NCI-H2171 (cell line): ENCODE data around the gene C11orf42.

Experiments
- DNase-seq: peaks from one replicate; lab custom pipeline; 2025; lab: John Stamatoyannopoulos, UW

The C11orf42 gene, protein sequence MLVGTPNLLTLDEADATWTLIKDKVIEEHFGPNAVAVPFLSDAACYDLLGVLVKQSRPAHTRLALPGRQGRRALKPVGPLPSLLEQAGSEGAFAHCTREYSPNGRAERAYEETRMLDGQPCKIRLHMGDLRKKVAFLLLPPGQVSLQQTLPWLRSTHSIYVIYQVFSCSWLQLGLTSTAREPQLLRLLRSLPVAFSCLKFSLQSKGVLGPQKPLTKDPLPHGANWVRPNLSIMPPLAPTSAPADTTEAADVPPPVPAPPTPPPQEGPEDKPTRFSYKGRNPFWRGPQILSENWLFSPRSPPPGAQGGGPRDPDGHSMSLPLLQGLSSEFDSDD

DNA sequence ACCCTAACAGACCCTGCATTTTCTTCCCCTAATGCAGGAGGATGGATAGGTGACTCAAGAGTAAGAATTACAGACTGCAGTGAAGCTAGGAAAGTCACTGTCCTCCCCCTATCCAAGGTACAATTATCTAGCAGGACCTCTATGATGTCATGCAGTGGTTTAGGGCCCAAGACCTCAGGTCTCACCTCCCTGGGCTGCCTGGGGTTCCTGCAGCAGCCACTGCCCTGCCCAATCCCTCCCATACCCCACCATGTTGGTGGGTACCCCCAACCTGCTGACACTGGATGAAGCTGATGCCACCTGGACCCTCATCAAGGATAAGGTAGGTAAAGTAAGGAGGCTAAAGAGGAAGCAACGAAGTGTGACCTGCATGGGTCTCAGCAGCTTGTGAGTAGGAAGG, at the start of gene C11orf42:
TSS of gene C11orf42 (plus strand) at position 192 of the 400 bp plus-strand sequence. CDS start at position 251, 59 bp downstream.
- DNase-seq: no peak

DNA sequence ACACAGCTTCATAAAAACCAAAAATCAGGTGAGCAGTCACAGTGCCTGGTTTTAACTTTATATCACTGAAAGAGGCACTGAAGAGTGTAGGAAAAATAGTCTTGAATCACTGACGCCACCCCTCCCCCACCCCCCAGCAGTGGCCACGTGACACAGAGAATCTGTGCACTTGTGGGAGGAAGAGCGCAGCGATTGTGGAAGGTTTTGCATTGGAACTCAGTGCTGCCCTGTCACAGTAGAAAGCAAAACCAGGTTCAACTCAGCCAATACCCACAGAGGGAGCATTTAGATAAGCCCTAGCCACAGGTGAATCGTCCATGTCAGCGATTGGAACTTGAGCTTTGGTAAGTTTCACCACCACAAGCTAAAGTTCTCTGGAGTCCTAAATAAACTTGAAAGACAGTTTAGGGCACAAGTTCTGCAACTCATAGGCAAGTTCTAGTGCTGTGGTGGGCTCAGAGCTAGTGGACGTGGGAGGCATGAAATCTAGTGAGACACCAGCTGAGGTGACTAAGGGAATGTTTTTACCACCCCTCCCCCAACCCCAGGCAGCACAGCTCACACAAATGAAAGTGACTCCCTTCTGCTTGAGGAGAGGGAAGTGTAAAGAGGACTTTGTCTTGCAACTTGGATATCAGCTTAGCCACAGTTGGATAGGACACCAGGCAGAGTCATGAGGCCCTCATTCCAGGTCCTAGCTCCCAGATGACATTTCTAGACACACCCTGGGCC, 48.6 kb upstream of the C11orf42 start:
- no peak for DNase-seq

DNA sequence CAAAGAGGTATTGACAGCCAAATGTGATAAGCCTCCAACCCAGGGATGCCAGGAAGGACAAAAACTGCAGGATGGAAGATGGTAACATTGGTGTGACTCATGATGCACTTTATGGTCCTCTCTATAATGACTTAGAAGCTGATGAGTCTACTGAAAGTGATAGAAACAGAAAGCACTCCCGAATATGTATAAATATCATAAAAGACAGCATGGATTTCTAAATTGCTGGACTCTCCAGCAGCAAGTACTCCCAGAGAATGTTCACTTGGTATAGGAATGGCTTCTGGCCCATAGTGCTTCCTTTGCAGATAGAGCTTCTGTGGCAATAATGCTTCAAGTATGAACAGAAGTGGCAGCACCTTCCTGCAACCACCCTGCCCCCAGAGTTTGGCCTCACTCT, 35.1 kb upstream of the C11orf42 start, which contains the start of gene OR52B2:
TSS of gene OR52B2 (minus strand) at position 101 of the 400 bp plus-strand sequence. CDS start at position 101, 0 bp downstream.
- DNase-seq: no peak

DNA sequence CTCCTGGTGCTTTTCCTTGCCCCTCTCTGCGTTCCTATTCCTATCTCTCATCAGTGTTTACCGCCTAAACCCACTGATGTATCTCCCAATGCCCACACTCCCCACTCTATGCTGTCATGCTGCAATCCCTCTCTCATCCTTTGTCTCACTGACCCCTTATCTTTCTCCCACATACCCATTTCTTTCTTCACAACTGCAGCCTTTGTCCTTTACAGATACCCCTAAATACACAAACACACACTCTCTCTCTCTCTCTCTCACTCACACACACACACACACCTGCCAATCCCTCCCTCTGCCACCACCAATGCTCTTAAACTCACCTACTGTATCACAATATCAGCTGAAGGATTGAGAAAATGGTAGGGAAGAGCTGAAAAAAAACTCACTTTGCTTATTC, 29.9 kb upstream of the C11orf42 start:
- no peak for DNase-seq

DNA sequence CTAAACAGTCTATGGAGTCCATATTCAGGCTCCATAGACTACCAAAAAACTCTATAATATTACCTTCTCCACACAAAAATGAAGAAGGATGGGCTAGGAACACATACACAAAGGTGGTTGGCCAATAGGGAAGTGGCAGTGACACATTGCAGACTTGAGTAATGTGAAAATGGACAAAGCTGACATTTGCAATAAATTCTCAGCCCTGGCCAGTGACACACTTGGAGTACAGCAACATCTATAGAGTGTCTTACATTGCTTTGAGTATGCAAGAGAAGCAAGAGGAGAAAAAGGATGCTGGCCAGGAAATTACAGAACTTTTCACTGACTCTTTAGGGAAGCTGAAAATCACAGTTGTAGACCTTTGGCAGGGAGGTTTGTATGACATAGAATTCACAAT, 13.6 kb upstream of the C11orf42 start:
- no peak for DNase-seq

DNA sequence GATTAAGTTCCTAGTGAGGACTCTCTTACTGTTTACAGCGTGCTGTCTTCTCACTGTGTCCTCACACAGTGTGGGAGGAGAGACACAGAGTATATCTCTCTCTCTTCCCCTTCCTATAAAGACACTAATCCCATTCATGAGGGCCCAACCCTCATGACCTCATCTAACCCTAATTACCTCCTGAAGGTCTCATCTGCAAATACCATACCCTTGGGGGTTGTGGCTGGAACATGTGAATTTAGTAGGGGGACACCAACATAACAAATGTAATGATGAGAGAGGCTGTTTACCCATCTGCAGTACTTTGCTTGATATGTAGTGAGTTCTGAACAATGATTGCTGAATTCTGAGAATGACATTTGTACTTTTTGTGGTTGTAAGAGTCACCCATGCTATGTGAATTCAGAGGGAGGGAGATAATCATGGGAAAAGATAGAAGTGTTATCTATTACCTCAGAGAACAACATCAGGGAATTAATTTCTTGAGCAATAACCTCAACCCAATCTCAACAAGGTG, 11.2 kb upstream of the C11orf42 start:
- no peak for DNase-seq

DNA sequence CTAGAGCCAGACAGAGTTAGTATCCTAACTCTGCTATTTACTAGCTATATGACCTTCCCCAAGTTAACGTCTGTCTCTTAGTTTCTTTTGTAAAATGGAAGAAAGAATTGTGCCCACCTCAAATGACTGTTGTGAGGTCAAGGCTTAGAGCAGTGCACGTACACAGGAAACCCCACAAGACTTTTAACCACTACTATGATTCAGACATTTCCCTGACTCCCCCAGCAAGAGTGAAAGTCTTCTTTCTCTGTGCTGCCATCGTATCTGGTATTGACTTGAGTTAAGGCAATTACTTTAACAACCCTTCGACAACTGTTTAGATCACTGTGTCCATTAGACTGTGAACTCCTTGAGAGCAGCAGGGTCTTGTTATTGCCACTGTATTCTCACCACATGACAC, 9.0 kb upstream of the C11orf42 start:
- DNase-seq: no peak

DNA sequence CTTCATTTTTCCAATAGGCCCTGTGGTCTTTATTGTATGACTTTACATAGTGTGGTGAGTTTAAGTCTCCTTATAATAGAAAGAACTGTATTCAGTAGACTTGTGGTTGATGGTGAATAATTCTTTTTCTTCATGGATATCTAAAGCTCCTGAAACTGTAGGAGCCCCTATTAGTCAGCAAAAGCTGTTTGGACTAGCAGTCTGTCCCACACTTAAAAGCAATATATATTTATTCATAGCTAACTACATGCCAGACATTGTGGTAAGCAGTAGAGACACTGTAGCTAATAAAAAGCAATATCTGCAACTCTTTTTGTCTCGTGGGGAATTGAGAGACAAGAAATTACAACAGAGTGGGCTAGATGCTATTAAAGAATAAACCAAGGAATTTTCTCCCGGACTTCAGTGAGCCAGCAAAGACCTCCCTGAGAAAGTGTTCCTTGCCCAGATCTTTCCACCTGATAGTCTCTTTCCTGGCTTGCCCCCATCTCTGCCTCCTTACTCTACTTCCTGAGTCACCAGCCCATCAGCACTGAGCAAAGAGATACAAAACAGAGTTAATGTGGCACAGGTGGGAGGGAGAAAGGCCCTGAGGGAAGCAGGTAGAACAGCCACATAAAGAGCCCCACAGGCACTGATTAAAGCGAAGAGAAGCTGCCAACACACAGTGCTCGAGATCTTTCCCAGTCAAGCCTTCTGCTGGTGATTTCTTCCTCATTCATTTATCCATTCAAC, 7.7 kb upstream of the C11orf42 start:
- no peak for DNase-seq

DNA sequence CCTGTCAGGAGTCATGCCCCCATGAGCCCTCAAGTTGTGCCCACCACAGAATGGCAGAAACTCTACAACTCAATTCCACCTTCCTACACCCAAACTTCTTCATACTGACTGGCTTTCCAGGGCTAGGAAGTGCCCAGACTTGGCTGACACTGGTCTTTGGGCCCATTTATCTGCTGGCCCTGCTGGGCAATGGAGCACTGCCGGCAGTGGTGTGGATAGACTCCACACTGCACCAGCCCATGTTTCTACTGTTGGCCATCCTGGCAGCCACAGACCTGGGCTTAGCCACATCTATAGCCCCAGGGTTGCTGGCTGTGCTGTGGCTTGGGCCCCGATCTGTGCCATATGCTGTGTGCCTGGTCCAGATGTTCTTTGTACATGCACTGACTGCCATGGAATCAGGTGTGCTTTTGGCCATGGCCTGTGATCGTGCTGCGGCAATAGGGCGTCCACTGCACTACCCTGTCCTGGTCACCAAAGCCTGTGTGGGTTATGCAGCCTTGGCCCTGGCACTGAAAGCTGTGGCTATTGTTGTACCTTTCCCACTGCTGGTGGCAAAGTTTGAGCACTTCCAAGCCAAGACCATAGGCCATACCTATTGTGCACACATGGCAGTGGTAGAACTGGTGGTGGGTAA, 6.1 kb upstream of the C11orf42 start, which contains the start of gene OR52W1:
TSS of gene OR52W1 (plus strand) at position 51 of the 637 bp plus-strand sequence. CDS start at position 51, 0 bp downstream.
- DNase-seq: no peak

DNA sequence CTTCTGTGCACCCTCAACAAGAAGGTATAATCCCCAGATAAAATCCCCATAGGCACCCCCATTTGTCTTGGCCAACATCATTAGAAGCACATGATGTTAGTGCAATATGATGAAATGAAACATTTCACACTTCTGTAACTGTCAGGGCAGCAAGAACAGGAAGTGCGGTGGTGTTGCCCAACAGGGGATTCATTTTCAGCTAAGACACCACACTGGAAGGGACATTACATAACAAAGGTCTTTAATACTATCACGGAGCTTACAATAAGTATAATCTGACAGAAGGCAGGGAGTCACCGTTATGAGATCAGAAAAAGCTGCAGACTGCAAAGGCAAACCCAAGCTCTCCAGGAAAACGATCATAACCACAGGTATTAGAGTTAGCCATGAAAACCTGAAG, 4.4 kb upstream of the C11orf42 start:
- DNase-seq: no peak

DNA sequence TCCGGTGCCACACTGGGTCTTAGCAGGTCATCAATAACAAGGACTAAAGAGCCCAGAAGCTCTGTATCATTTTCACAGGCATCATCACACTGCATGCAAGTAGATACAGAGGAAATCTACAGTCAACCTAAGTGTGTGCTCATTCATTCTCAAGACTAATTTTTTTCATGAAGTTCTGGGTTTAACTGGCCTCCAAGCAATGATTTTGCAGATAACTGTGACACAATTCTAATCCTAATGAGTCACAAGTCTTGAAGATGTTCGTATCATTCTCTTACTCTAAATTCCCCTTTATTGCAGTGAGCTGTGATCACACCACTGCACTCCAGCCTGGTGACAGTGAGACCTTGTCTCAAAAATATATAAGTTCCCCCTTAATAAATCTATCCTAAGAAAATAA, 3.9 kb upstream of the C11orf42 start:
- DNase-seq: no peak

DNA sequence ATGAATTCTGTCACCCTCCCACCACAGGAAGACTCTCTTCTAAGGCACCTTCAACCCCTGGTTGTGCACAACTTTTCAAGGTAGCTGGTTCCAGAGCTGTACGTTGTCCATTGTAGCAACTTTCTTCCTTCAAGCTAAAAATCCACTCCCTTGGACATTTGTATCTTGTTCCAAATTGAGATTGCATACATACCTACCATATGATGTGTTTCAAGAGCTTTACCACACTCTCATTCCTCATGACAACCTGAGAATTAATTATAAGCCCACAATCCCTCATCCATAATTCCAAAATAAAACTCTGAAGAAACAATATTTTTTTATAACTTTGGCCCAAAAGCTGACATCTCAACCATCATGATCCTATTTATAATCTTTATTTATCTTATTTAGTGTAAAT, 3.3 kb upstream of the C11orf42 start:
- no peak for DNase-seq

DNA sequence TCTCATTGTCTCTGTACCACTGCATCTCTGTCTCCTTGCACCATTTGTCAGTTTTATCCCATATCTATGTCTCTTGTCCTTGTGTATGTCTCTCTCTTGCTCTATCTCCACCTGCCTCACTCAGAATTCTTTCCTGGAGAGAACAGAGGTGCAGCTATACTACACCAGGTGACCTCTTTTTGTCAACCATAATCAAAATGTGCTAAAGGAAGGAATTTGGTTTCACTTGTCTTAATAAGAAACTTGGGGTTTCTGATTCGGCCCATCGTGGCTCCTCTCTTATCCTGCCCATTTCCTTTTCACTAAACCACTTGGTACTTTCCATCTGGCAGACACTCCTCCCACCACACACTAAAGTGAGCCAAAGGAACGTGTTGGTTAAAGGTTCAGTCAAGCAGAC, 2.0 kb upstream of the C11orf42 start:
- no peak for DNase-seq

DNA sequence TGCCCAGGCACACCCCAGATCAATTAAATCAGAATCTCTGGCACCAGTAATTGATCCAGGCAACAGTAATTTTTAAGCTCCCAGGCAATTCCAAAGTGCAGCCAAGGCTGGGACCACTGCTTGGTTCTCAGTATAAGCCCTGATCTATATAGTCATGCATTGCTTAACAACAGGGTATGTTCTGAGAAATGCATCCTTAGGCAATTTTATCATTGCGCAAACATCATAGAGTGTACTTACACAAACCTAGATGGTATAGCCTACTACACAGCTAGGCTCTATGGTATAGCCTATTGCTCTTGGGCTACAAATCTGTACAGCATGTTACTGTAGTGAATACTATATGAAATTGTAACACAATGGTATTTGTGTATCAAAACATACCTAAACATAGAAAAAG, 651 bp upstream of the C11orf42 start:
- no peak for DNase-seq

DNA sequence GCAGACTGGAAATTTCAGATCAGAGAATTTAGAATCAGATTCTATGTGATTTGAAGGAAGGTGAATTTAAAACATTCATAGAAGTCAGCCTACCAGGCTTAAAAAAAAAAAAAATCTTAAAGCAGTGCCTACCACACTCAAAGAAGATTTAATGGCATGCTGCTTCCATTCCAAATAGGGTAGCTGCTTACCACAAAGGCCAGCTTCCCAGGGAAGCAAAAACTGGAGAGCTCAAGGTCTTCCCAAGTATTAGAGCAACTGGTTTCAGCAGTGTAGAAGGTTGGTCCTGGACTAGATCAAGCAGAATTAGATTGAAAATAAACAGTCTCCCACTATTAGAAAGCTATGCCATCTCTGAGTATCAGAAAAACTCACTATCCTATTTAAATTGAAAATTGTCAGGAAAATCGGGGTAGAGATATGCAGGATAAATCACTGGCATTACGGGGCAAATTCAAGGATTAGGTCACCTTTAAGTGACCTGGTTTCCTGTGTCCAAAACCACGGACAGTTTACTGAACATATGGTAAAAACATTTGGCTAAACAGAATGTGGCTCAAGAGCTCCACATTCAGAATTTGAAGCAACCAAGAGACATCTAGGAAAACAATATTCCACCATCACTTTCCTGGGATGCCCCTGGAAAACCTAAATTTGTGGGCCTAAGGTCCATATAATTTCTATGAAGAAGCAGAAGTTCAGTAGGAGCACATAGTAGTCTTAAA, 1.3 kb downstream of the C11orf42 start:
- DNase-seq: no peak

DNA sequence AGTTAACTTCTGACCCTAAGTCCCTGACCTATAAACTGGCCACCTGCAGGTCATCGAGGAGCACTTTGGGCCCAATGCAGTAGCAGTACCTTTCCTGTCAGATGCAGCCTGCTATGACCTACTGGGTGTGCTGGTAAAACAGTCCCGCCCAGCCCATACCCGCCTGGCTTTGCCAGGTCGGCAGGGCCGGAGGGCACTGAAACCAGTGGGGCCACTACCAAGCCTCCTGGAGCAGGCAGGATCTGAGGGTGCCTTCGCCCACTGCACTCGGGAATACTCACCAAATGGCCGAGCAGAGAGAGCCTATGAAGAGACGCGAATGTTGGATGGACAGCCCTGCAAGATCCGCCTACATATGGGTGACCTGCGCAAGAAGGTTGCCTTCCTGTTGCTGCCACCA, 4.4 kb downstream of the C11orf42 start:
- DNase-seq: no peak

DNA sequence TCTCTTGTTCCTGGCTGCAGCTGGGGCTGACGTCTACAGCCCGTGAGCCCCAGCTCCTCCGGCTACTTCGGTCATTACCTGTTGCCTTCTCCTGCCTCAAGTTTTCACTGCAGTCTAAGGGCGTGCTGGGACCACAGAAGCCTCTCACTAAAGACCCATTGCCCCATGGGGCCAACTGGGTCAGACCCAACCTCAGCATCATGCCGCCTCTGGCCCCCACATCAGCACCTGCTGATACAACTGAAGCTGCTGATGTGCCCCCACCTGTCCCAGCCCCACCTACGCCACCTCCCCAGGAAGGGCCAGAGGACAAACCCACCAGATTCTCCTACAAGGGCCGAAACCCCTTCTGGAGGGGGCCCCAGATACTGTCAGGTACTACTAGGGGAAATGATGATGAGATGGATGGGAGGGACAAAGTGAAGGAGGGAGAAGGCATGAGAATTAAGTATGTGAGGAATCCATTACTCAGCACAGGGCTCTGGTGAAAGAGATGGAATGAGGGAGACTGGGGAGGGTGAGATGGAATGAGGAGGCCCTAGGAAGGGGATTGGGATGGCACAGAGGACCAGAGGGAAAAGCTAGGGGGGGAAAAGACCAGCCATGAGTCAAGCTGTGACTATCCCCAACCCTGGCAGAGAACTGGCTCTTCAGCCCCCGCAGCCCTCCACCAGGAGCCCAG, 5.1 kb downstream of the C11orf42 start:
- DNase-seq: no peak

DNA sequence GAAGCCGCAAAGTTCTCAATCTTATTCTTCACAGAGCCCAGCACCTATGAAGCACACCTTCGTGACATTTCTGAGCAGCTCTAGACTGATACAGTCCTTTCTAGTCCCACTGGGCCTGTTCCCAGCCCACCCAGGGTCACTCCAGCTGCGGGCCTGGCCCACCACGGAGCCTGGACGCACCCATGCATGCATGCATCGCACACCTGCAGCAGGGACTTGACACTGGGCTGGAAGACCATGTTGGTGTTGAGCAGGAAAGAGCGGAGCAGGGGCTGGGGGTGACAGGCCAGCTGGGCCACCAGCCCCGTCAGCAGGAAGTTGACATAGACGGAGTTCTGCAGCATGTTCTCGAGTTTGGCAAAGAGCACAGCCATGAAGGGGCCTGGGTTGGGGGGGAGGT, 9.2 kb downstream of the C11orf42 start:
- no peak for DNase-seq

DNA sequence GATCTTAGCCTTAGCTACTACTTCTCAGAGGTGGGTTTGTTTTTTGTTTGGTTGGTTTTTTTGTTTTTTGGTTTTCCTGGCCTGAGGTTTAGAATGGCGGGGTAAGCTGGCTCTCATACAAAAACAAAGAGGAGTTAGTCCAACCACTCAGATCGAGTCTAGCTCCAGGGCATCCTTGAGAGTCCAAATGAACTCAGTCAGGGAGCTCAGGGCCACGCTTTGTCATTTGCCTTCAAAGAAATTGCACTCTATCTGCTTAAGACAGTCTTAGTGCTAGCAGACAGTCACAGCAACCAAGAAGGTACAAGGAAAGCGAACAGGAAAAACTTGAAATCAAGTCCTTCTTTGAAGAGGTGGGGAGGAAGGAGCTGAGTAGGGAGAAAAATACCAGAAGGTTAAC, 11.1 kb downstream of the C11orf42 start:
- DNase-seq: no peak

DNA sequence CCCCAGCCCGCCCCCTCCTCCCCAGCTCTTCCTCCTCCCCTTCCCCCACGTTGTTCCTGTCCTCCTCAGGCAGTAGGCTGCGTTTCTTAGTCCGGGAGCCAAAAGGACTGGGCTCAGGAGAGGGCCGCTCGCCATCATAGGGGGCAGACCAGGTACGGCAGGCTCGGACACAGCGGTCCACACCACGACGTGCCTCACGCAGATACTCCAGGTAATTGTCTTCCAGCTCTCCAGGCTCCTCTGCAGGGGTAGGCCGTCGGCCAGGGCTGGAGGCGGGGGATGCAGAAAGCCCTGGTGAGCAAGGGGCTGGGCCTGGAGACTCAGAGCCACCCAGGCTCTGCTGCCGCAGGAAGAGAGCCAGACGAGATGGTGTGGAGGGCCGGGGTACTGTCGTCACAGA, 12.4 kb downstream of the C11orf42 start:
- no peak for DNase-seq

DNA sequence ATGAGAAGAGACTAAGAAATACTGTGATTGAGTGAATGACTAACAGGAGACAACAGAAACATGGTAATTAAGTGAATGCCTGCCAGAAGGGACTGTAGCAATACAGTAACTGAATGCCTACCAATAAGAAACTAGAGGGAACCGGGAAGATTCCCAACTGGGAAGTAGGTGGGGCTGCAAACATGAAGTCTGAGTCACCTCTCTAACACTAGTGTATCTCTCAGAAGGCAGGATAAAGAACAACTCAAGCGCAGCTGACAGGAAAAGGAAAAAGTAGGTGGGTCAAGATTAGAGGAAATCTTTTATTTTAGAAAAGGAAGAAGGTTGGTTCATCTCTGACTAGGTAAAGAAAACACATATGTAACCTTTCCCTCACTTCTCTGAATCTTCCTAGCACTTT, 14.0 kb downstream of the C11orf42 start:
- DNase-seq: no peak
